Measurements from ENCODE around the gene LGALS16. TPM values are rescaled to one million over a fixed set of nuclear protein-coding genes. Genes with fewer than 3 reads are reported as not detected.
A peak's percentile ranks its signal among the peaks of the same experiment; 100 is the strongest.
"Not testable (repeated sequence)": the region's sequence is repeated elsewhere in the genome, so short reads cannot be mapped to it uniquely, and the experiment has no call there.

LGALS16 gene
- total RNA-seq, 1 donor from 2014 or later, result not detected

- H3K4me1 ChIP-seq, result no peaks in the 10 kb centered on the region
- intact Hi-C loops (cut with DNase I), result no loop called here
- no peaks in the 10 kb centered on the region for H3K36me3 ChIP-seq
- no peak overlapping the region for H3K4me3 ChIP-seq
- H3K27me3 ChIP-seq, result no peaks in the 10 kb centered on the region
- DNase-seq (ENCODE audit: low spot score in 2 of 2), result no peak
- no peak overlapping the region for H3K27ac ChIP-seq
- H3K9me3 ChIP-seq, result no peaks in the 10 kb centered on the region
- TF ChIP-seq CTCF (IDR thresholded peaks at IDR 0.05), result no peak
These were observed 15.3 kb downstream of the LGALS16 start for GRCh38 chr19:39670998-39671397.

GRCh38 chr19:39671739-39672363 lies 16.1 kb downstream of the LGALS16 start:
- DNase-seq (ENCODE audit: low spot score in 2 of 2), result no peak
- peak in 2 of 3 experiments; percentile 13 to 32 for TF ChIP-seq CTCF (IDR thresholded peaks at IDR 0.05)
- Histone ChIP-seq H3K27ac (no peak overlapping the region), H3K4me1 (no peaks in the 10 kb centered on the region), H3K27me3 (no peaks in the 10 kb centered on the region), H3K36me3 (no peaks in the 10 kb centered on the region), H3K4me3 (no peak overlapping the region), H3K9me3 (no peaks in the 10 kb centered on the region)
- intact Hi-C loops (cut with DNase I), result no loop called here

- H3K27ac ChIP-seq, result no peak overlapping the region
- no peaks in the 10 kb centered on the region for H3K36me3 ChIP-seq
- DNase-seq (ENCODE audit: low spot score in 2 of 2), result no peak
- no peaks in the 10 kb centered on the region for H3K9me3 ChIP-seq
- H3K4me1 ChIP-seq, result no peaks in the 10 kb centered on the region
- TF ChIP-seq CTCF (IDR thresholded peaks at IDR 0.05), result no peak
- H3K27me3 ChIP-seq, result no peaks in the 10 kb centered on the region
- intact Hi-C loops (cut with DNase I), result no loop called here
- H3K4me3 ChIP-seq, result no peak overlapping the region
These were observed 16.8 kb downstream of the LGALS16 start for GRCh38 chr19:39672473-39672872.

- H3K9me3 ChIP-seq; DNase-seq (ENCODE audit: low spot score in 2 of 2); intact Hi-C loops (cut with DNase I): not testable (repeated sequence)
These were observed 18.1 kb downstream of the LGALS16 start for GRCh38 chr19:39673862-39674261.

GRCh38 chr19:39676004-39676403 lies 20.3 kb downstream of the LGALS16 start:
- intact Hi-C loops (cut with DNase I), result no loop called here
- no peak for DNase-seq (ENCODE audit: low spot score in 2 of 2)
- TF ChIP-seq CTCF (IDR thresholded peaks at IDR 0.05), result no peak
- H3K4me1 ChIP-seq, result no peaks in the 10 kb centered on the region
- H3K9me3 ChIP-seq, result no peaks in the 10 kb centered on the region
- H3K27ac ChIP-seq, result no peak overlapping the region
- H3K27me3 ChIP-seq, result no peaks in the 10 kb centered on the region
- no peaks in the 10 kb centered on the region for H3K36me3 ChIP-seq
- no peak overlapping the region for H3K4me3 ChIP-seq

More at GRCh38 chr19:39673862-39674261, 18.1 kb downstream of the LGALS16 start:
- H3K4me1 ChIP-seq, H3K36me3 ChIP-seq, H3K27ac ChIP-seq, H3K27me3 ChIP-seq, H3K4me3 ChIP-seq: not testable (repeated sequence)

GRCh38 chr19:39677961-39678889 lies 22.5 kb downstream of the LGALS16 start:
- Histone ChIP-seq H3K27ac (no peak overlapping the region), H3K9me3 (no peaks in the 10 kb centered on the region), H3K4me3 (no peak overlapping the region), H3K36me3 (no peaks in the 10 kb centered on the region), H3K4me1 (no peaks in the 10 kb centered on the region), H3K27me3 (no peaks in the 10 kb centered on the region)
- intact Hi-C loops (cut with DNase I), result no loop called here
- no peak for TF ChIP-seq CTCF (IDR thresholded peaks at IDR 0.05)
- DNase-seq (ENCODE audit: low spot score in 2 of 2), result no peak
